ENCODE data around the gene PBOV1.

- TF ChIP-seq CTCF (IDR thresholded peaks at IDR 0.05) (no peak), POLR2A (IDR thresholded peaks at IDR 0.05) (no peak)
These were observed 3.1 kb downstream of the PBOV1 start for GRCh38 chr6:138215093-138215782.

Data from thyroid gland (tissue), 4 donors.